Measurements from ENCODE around the gene CPNE4. TPM values are rescaled to one million over a fixed set of nuclear protein-coding genes. Genes with fewer than 3 reads are reported as not detected.

Gene CPNE4
- total and polyA plus RNA-seq, 2 donors from 2014 or later, result 0.79 to 1.2 TPM

DNA sequence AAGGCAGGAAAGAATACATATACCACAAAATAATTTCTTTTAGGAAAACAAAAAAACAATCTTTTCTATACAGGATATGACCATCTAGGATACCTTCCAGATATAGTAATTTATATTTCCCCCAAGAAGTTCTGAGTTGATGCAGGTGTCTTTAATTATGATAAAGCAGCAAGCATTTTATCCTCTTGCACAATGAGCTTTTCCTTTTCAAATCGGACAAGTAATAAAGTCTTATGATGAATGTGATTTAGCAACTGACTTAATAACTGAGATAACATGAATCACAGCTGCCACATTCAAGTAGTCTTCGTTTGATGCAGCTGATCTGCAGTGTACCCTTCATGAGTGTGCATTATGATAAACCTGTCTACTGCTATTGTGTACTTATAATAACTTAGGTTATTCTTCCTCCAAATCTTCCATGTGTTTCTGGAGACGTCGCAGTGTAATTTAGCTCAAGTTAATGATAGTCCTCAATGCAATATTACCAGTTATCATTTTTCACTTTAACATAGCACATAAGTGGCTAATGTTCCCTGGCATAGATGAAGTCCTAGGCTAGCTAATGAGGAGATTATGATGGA lies 271.7 kb downstream of the CPNE4 start:
- H3K9ac ChIP-seq (ENCODE audit: low read length in 3 of 3), result no peak overlapping the region
- no peak for FAIRE-seq
- intact Hi-C loops (cut with DNase I), result no loop called here
- no peaks in the 10 kb centered on the region for H3K27me3 ChIP-seq (ENCODE audit: control insufficient read depth, insufficient read depth, low read length)
- H3K4me1 ChIP-seq (ENCODE audit: control insufficient read depth in 2 of 3, insufficient read depth in 2 of 3, low read depth in 1 of 3, low read length in 3 of 3), result no peaks in the 10 kb centered on the region
- H3K36me3 ChIP-seq (ENCODE audit: control insufficient read depth in 2 of 3, insufficient read depth in 3 of 3, low read length in 3 of 3), result no peaks in the 10 kb centered on the region
- DNase-seq, result no peak
- no peak overlapping the region for H3K4me3 ChIP-seq (ENCODE audit: low read length in 3 of 3)
- TF ChIP-seq, protein P1, sequence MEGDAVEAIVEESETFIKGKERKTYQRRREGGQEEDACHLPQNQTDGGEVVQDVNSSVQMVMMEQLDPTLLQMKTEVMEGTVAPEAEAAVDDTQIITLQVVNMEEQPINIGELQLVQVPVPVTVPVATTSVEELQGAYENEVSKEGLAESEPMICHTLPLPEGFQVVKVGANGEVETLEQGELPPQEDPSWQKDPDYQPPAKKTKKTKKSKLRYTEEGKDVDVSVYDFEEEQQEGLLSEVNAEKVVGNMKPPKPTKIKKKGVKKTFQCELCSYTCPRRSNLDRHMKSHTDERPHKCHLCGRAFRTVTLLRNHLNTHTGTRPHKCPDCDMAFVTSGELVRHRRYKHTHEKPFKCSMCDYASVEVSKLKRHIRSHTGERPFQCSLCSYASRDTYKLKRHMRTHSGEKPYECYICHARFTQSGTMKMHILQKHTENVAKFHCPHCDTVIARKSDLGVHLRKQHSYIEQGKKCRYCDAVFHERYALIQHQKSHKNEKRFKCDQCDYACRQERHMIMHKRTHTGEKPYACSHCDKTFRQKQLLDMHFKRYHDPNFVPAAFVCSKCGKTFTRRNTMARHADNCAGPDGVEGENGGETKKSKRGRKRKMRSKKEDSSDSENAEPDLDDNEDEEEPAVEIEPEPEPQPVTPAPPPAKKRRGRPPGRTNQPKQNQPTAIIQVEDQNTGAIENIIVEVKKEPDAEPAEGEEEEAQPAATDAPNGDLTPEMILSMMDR (IDR thresholded peaks at IDR 0.05; ENCODE audit: borderline replicate concordance, extremely low read depth, insufficient read depth), result no peak
- H3K9me3 ChIP-seq (ENCODE audit: control insufficient read depth in 2 of 3, insufficient read depth in 1 of 3, low read length in 3 of 3), result no peaks in the 10 kb centered on the region
- H3K27ac ChIP-seq (ENCODE audit: low read depth in 2 of 2, low read length in 2 of 2), result no peak overlapping the region

DNA sequence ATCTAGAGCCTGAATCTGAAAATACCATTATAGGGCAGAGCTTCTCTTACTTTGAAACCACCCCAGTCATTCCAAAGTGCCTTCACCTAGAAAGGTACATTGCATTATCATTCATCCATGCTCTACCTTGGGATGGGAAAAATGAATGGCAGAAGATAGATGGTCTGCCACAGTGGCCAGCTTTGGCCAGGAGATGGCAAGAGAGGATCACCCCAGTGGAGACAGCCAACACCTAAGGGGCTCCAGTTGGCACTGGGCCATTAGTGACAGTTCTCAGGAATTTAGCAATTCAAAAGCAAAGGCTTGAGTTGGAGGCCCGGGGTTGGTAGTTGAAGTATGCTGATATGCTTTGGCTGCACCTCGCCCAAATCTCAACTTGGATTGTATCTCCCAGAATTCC lies 278.4 kb downstream of the CPNE4 start:
- Histone ChIP-seq H3K4me1 (ENCODE audit: control insufficient read depth in 2 of 3, insufficient read depth in 2 of 3, low read depth in 1 of 3, low read length in 3 of 3) (no peaks in the 10 kb centered on the region), H3K9me3 (ENCODE audit: control insufficient read depth in 2 of 3, insufficient read depth in 1 of 3, low read length in 3 of 3) (no peaks in the 10 kb centered on the region), H3K27me3 (ENCODE audit: control insufficient read depth, insufficient read depth, low read length) (no peaks in the 10 kb centered on the region), H3K4me3 (ENCODE audit: low read length in 3 of 3) (no peak overlapping the region), H3K36me3 (ENCODE audit: control insufficient read depth in 2 of 3, insufficient read depth in 3 of 3, low read length in 3 of 3) (no peaks in the 10 kb centered on the region), H3K9ac (ENCODE audit: low read length in 3 of 3) (no peak overlapping the region), H3K27ac (ENCODE audit: low read depth in 2 of 2, low read length in 2 of 2) (no peak overlapping the region)
- FAIRE-seq (no peak), DNase-seq (no peak)
- intact Hi-C loops (cut with DNase I), result no loop called here
- TF ChIP-seq, protein P1 (IDR thresholded peaks at IDR 0.05; ENCODE audit: borderline replicate concordance, extremely low read depth, insufficient read depth), result no peak

DNA sequence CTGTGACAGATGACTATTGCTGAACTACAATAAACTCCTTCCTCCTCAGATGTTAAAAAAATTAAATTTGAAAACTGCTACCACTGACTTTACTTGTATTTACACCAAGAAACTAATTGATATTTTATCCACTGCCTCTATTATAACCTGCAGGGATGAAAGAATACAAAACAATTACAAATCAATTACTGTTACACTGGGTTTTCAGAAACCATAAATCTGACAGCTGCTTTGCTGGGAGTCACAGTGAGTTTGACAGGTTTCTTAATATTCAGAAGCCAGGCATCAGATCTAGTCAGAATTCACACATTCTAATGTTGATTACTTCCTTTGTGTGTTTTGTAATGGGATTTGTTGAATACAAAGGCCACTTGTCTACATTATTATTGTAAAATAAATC lies 279.4 kb downstream of the CPNE4 start:
- intact Hi-C loops (cut with DNase I), result no loop called here

More for the DNA sequence above, 279.4 kb downstream of the CPNE4 start:
- H3K27me3 ChIP-seq (ENCODE audit: control insufficient read depth, insufficient read depth, low read length), result no peaks in the 10 kb centered on the region
- no peaks in the 10 kb centered on the region for H3K9me3 ChIP-seq (ENCODE audit: control insufficient read depth in 2 of 3, insufficient read depth in 1 of 3, low read length in 3 of 3)
- TF ChIP-seq, protein P1 (IDR thresholded peaks at IDR 0.05; ENCODE audit: borderline replicate concordance, extremely low read depth, insufficient read depth), result no peak
- no peaks in the 10 kb centered on the region for H3K4me1 ChIP-seq (ENCODE audit: control insufficient read depth in 2 of 3, insufficient read depth in 2 of 3, low read depth in 1 of 3, low read length in 3 of 3)
- H3K4me3 ChIP-seq (ENCODE audit: low read length in 3 of 3), result no peak overlapping the region
- DNase-seq, result no peak
- no peak overlapping the region for H3K9ac ChIP-seq (ENCODE audit: low read length in 3 of 3)
- H3K36me3 ChIP-seq (ENCODE audit: control insufficient read depth in 2 of 3, insufficient read depth in 3 of 3, low read length in 3 of 3), result no peaks in the 10 kb centered on the region
- FAIRE-seq, result no peak
- no peak overlapping the region for H3K27ac ChIP-seq (ENCODE audit: low read depth in 2 of 2, low read length in 2 of 2)

All from kidney (tissue), 14 donors.